GM18907 (cell line): ENCODE data around the gene CHRNA3.
"Not testable (repeated sequence)": the region's sequence is repeated elsewhere in the genome, so short reads cannot be mapped to it uniquely, and the experiment has no call there.

Experiments used
- ATAC-seq: cut with Tn5 transposase; IDR thresholded peaks from one replicate; pipeline ENCODE4 v1.9.1; 2021; ENCODE audit warnings: mild to moderate bottlenecking, moderate library complexity; ENCODE audit not compliant: unreplicated experiment

CHRNA3 gene

GRCh38 chr15:78618064-78618463 is 2.7 kb downstream of the CHRNA3 start:
- ATAC-seq, result no peak

- no peak for ATAC-seq
Observed at GRCh38 chr15:78617516-78617915, 3.3 kb downstream of the CHRNA3 start.

- ATAC-seq, result no peak
Observed at GRCh38 chr15:78617076-78617475, 3.7 kb downstream of the CHRNA3 start.

- no peak for ATAC-seq
Observed at GRCh38 chr15:78616506-78616905, 4.3 kb downstream of the CHRNA3 start.

- ATAC-seq, result no peak
Observed at GRCh38 chr15:78615151-78615589, 5.6 kb downstream of the CHRNA3 start.

- no peak for ATAC-seq
Observed at GRCh38 chr15:78614021-78614420, 6.8 kb downstream of the CHRNA3 start.

GRCh38 chr15:78609551-78609950 is 11.2 kb downstream of the CHRNA3 start:
- ATAC-seq, result not testable (repeated sequence)

GRCh38 chr15:78605680-78606079 is 15.1 kb downstream of the CHRNA3 start:
- ATAC-seq, result no peak

GRCh38 chr15:78605201-78605600 is 15.6 kb downstream of the CHRNA3 start:
- no peak for ATAC-seq

- no peak for ATAC-seq
Observed at GRCh38 chr15:78604420-78604819, 16.4 kb downstream of the CHRNA3 start.

GRCh38 chr15:78603467-78603866 is 17.3 kb downstream of the CHRNA3 start:
- no peak for ATAC-seq

- no peak for ATAC-seq
Observed at GRCh38 chr15:78599189-78599588, 21.6 kb downstream of the CHRNA3 start.

- ATAC-seq, result no peak
Observed at GRCh38 chr15:78598348-78598747, 22.4 kb downstream of the CHRNA3 start.

GRCh38 chr15:78597583-78597982 is 23.2 kb downstream of the CHRNA3 start:
- no peak for ATAC-seq

GRCh38 chr15:78574944-78575343 is 45.9 kb downstream of the CHRNA3 start:
- no peak for ATAC-seq

GRCh38 chr15:78573416-78573815 is 47.4 kb downstream of the CHRNA3 start:
- no peak for ATAC-seq

GRCh38 chr15:78571382-78571781 is 49.4 kb downstream of the CHRNA3 start:
- no peak for ATAC-seq

GRCh38 chr15:78570710-78571109 is 50.1 kb downstream of the CHRNA3 start:
- ATAC-seq, result no peak

- ATAC-seq, result no peak
Observed at GRCh38 chr15:78567531-78567930, 53.3 kb downstream of the CHRNA3 start.

- ATAC-seq, result peak; percentile 22
Observed at GRCh38 chr15:78565951-78566774, 54.6 kb downstream of the CHRNA3 start.

GRCh38 chr15:78565097-78565950 is 55.5 kb downstream of the CHRNA3 start, which contains the start of gene CHRNA5:
Gene CHRNA5, plus strand, starts transcription at chr15:78565520. Its CDS starts 200 bp downstream, at chr15:78565720.
- peak; percentile 84 for ATAC-seq

- peak; percentile 8 for ATAC-seq
Observed at GRCh38 chr15:78564743-78565096, 56.1 kb downstream of the CHRNA3 start.
